ENCODE results near the gene PRKD1. TPM values are rescaled to one million over a fixed set of nuclear protein-coding genes. Genes with fewer than 3 reads are reported as not detected.

Gene PRKD1
- total and polyA plus RNA-seq, 10 of the 15 experiments (the other 5 are each of a cell fraction or from before 2014, with no cell fraction given), result 0.02 to 0.56 TPM; not detected in 8

DNA sequence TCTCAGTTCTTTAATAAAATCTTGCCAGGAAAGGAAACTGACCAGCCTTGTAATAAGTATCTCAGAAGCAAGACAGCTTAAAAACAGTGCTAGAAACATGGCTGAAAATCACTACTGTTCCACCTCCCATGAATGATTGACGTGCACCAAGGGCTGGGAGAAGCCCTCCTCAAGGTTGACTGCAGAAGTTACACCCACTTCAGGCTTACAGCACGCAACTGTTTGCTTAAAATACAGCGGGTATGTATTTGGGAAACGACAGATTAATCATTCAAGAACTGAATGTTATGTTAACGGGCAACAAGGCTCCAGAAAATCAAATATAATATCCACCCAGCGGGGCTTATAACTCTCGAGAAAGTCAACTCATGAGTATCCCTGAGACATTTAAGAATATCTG lies 22.1 kb downstream of the PRKD1 start:
- intact Hi-C loops (cut with micrococcal nuclease; ENCODE audit: unreplicated experiment) (no loop called here), in situ Hi-C loops (cut with MboI) (no loop called here)
- TF ChIP-seq MYB (IDR thresholded peaks at IDR 0.05; ENCODE audit: borderline replicate concordance, low read depth, low read length), result no peak
- TF ChIP-seq SUPT20H (IDR thresholded peaks at IDR 0.05; ENCODE audit: borderline replicate concordance, control insufficient read depth, low read depth, low read length), result no peak
- TF ChIP-seq NRF1 (conservative IDR thresholded peaks at IDR 0.05; ENCODE audit: low read depth, low read length), result no peak
- no peak for TF ChIP-seq CEBPB (IDR thresholded peaks at IDR 0.05; ENCODE audit: borderline replicate concordance in 1 of 2, low read depth in 2 of 2, low read length in 2 of 2)
- TF ChIP-seq NR2C2 (IDR thresholded peaks at IDR 0.05; ENCODE audit: borderline replicate concordance, control insufficient read depth, insufficient read length, low read depth), result no peak
- no peak for TF ChIP-seq TCF12 (IDR thresholded peaks at IDR 0.05; ENCODE audit: low read depth, low read length)
- FAIRE-seq, result no peak
- Histone ChIP-seq H3K79me2 (ENCODE audit: control insufficient read depth, insufficient read depth, low read length) (no peaks in the 10 kb centered on the region), H4K20me1 (ENCODE audit: control insufficient read depth, insufficient read depth) (no peaks in the 10 kb centered on the region), H3K9ac (ENCODE audit: control insufficient read depth, insufficient read depth, low read length) (no peak overlapping the region), H3K4me2 (ENCODE audit: control insufficient read depth, insufficient read depth) (no peak overlapping the region), H2AFZ (ENCODE audit: control insufficient read depth, low read depth, low read length) (no peak overlapping the region), H3K36me3 (ENCODE audit: control insufficient read depth in 2 of 2, insufficient read depth in 2 of 2, low read length in 1 of 2) (no peaks in the 10 kb centered on the region), H3K9me3 (replicated peaks; ENCODE audit: control insufficient read depth, insufficient read depth, low read length) (no peaks in the 10 kb centered on the region; the same call in 2 of the 3 replicates), H3K4me3 (no peak overlapping the region), H3K27me3 (replicated peaks in 1 of 2; ENCODE audit: control insufficient read depth in 2 of 2, insufficient read depth in 2 of 2, low read length in 1 of 2) (no peaks in the 10 kb centered on the region), H3K4me1 (ENCODE audit: control insufficient read depth, insufficient read depth, low read length) (no peaks in the 10 kb centered on the region), H3K27ac (ENCODE audit: control insufficient read depth, insufficient read depth) (no peak overlapping the region)
- ChIA-PET RAD21 (ENCODE audit: unreplicated experiment) (no interaction called here), CTCF (no interaction called here), SMC1A (ENCODE audit: uncharacterized antibody, unreplicated experiment) (no interaction called here), POLR2A (no interaction called here)
- DNase-seq (ENCODE audit: low read depth, low spot score), result no peak
- WGBS (ENCODE audit: insufficient coverage, insufficient replicate concordance, low lambda C conversion rate, missing lambda C conversion rate), result 22% methylated on average over 7 of the region's 7 CpGs
- ATAC-seq, result no peak
- no TSS peak for BruUV-seq (replicated peaks)

DNA sequence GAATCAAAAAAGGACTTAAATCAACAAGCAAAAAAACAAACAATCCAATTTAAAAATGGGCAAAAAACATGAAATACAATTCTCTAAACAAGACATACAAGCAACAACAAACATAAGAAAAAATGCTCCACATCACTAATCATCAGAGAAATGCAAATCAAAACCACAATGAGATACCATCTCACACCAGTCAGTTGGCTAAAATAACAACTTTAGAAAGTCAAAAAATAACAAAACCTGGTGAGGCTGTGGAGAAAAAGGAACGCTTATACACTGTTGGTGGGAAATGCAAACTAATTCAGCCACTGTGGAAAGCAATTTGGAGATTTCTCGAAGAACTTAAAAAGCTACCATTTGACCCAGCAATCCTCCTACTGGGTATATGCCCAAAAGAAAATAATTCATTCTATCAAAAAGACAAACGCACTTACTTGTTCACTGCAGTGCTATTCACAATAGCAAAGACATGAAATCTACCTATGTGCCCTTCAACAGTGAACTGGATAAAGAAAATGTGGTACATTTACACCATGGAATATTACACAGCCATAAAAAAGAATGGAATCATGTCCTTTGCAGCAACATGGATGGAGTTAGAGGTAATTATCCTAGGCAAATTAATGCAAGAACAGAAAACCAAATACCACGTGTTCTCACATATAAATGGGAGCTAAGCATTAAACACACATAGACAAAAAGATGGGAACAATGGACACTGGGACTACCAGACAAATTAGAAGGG lies 26.9 kb downstream of the PRKD1 start:
- DNase-seq (ENCODE audit: low read depth, low spot score) (no peak), ATAC-seq (no peak), FAIRE-seq (no peak)
- Histone ChIP-seq H3K4me2 (ENCODE audit: control insufficient read depth, insufficient read depth) (no peak overlapping the region), H4K20me1 (ENCODE audit: control insufficient read depth, insufficient read depth) (no peaks in the 10 kb centered on the region), H3K9me3 (replicated peaks; ENCODE audit: control insufficient read depth, insufficient read depth, low read length) (no peaks in the 10 kb centered on the region; the same call in 2 of the 3 replicates), H3K36me3 (ENCODE audit: control insufficient read depth in 2 of 2, insufficient read depth in 2 of 2, low read length in 1 of 2) (no peaks in the 10 kb centered on the region), H3K27me3 (replicated peaks in 1 of 2; ENCODE audit: control insufficient read depth in 2 of 2, insufficient read depth in 2 of 2, low read length in 1 of 2) (no peaks in the 10 kb centered on the region), H3K4me3 (no peak overlapping the region), H3K79me2 (ENCODE audit: control insufficient read depth, insufficient read depth, low read length) (no peaks in the 10 kb centered on the region), H3K4me1 (ENCODE audit: control insufficient read depth, insufficient read depth, low read length) (no peaks in the 10 kb centered on the region), H2AFZ (ENCODE audit: control insufficient read depth, low read depth, low read length) (no peak overlapping the region), H3K27ac (ENCODE audit: control insufficient read depth, insufficient read depth) (no peak overlapping the region), H3K9ac (ENCODE audit: control insufficient read depth, insufficient read depth, low read length) (no peak overlapping the region)
- in situ Hi-C loops (cut with MboI) (no loop called here), intact Hi-C loops (cut with micrococcal nuclease; ENCODE audit: unreplicated experiment) (no loop called here)
- BruUV-seq (replicated peaks), result no TSS peak
- CTCF ChIA-PET, result no interaction called here
- SMC1A ChIA-PET (ENCODE audit: uncharacterized antibody, unreplicated experiment), result no interaction called here
- 9% methylated on average over 4 of the region's 4 CpGs for WGBS (ENCODE audit: insufficient coverage, insufficient replicate concordance, low lambda C conversion rate, missing lambda C conversion rate)
- RAD21 ChIA-PET (ENCODE audit: unreplicated experiment), result no interaction called here
- POLR2A ChIA-PET, result no interaction called here
- TF ChIP-seq TAF1 (IDR thresholded peaks at IDR 0.05; ENCODE audit: borderline replicate concordance, low read depth, low read length) (no peak), MXI1 (IDR thresholded peaks at IDR 0.05; ENCODE audit: low read depth, low read length) (no peak), SMC3 (IDR thresholded peaks at IDR 0.05; ENCODE audit: borderline replicate concordance, low read length) (no peak), TCF12 (IDR thresholded peaks at IDR 0.05; ENCODE audit: low read depth, low read length) (no peak), ZZZ3 (IDR thresholded peaks at IDR 0.05; ENCODE audit: control insufficient read depth, insufficient read length, low read depth) (no peak), TBL1XR1 (IDR thresholded peaks at IDR 0.05; ENCODE audit: low read depth, low read length) (no peak), NR2F1 (conservative IDR thresholded peaks at IDR 0.05) (no peak), NFIC (IDR thresholded peaks at IDR 0.05; ENCODE audit: low read depth, low read length) (no peak)
- TF ChIP-seq, protein P1, sequence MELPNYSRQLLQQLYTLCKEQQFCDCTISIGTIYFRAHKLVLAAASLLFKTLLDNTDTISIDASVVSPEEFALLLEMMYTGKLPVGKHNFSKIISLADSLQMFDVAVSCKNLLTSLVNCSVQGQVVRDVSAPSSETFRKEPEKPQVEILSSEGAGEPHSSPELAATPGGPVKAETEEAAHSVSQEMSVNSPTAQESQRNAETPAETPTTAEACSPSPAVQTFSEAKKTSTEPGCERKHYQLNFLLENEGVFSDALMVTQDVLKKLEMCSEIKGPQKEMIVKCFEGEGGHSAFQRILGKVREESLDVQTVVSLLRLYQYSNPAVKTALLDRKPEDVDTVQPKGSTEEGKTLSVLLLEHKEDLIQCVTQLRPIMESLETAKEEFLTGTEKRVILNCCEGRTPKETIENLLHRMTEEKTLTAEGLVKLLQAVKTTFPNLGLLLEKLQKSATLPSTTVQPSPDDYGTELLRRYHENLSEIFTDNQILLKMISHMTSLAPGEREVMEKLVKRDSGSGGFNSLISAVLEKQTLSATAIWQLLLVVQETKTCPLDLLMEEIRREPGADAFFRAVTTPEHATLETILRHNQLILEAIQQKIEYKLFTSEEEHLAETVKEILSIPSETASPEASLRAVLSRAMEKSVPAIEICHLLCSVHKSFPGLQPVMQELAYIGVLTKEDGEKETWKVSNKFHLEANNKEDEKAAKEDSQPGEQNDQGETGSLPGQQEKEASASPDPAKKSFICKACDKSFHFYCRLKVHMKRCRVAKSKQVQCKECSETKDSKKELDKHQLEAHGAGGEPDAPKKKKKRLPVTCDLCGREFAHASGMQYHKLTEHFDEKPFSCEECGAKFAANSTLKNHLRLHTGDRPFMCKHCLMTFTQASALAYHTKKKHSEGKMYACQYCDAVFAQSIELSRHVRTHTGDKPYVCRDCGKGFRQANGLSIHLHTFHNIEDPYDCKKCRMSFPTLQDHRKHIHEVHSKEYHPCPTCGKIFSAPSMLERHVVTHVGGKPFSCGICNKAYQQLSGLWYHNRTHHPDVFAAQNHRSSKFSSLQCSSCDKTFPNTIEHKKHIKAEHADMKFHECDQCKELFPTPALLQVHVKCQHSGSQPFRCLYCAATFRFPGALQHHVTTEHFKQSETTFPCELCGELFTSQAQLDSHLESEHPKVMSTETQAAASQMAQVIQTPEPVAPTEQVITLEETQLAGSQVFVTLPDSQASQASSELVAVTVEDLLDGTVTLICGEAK (IDR thresholded peaks at IDR 0.05; ENCODE audit: borderline replicate concordance), result no peak
